IMR-90 (cell line): ENCODE measurements around the gene ATP5PD. TPM values are rescaled to one million over a fixed set of nuclear protein-coding genes. Genes with fewer than 3 reads are reported as not detected.

Experiments
- ATAC-seq: fragments of 200-7000 bp; cut with Tn5 transposase; 2 replicates; pipeline ENCODE4 v1.9.1; 2020; ENCODE audit warnings: low read depth, mild to moderate bottlenecking, moderate library complexity
- BruUV-seq: library from RNA; stranded (reverse); fragments of 400-500 nt; replicated peaks from 2 replicates; lab custom pipeline; 2021; lab: Mats Ljungman, UMichigan
- CTCF ChIA-PET: fragments of 300-600 bp; formaldehyde crosslinking; extraction: SDS; loops from one replicate; lab custom pipeline; 2021; ENCODE audit warnings: antibody characterized with exemption; lab: Yijun Ruan, JAX
- POLR2A ChIA-PET: fragments of 300-600 bp; sonication (Branson Sonifier 250); formaldehyde crosslinking; loops from one replicate; lab custom pipeline; 2022; ENCODE audit warnings: antibody characterized with exemption; ENCODE audit not compliant: unreplicated experiment; lab: Charles Lee
- DNase-seq: peaks from one replicate; pipeline ENCODE4 v3.0.0; 2013
- H2AFZ ChIP-seq: replicated peaks from 2 replicates; pipeline ENCODE3; 2013; ENCODE audit warnings: low read length, mild to moderate bottlenecking; ENCODE audit not compliant: poor library complexity
- H2AK5ac ChIP-seq: 2 replicates; pipeline ENCODE4 v1.6.1; 2013; ENCODE audit warnings: low read depth, low read length, inconsistent platforms
- H2AK9ac ChIP-seq: replicated peaks from 2 replicates; pipeline ENCODE3; 2013; ENCODE audit warnings: mild to moderate bottlenecking, low read depth, low read length, moderate library complexity; ENCODE audit not compliant: poor library complexity
- H2BK120ac ChIP-seq: 2 replicates; pipeline ENCODE4 v1.6.1; 2013; ENCODE audit warnings: low read depth, low read length, inconsistent platforms
- H2BK15ac ChIP-seq: 3 replicates; pipeline ENCODE4 v1.6.1; 2013; ENCODE audit warnings: low read depth, low read length, inconsistent platforms
- H2BK20ac ChIP-seq: 2 replicates; pipeline ENCODE4 v1.6.1; 2013; ENCODE audit warnings: low read depth, mild to moderate bottlenecking, inconsistent platforms, low read length, moderate library complexity
- H2BK5ac ChIP-seq: 2 replicates; pipeline ENCODE4 v1.6.1; 2013; ENCODE audit warnings: mild to moderate bottlenecking, low read depth, low read length, inconsistent platforms; ENCODE audit not compliant: poor library complexity, severe bottlenecking
- H3K14ac ChIP-seq: replicated peaks from 2 replicates; pipeline ENCODE4 v1.6.1; 2013; ENCODE audit warnings: low read depth, low read length, inconsistent platforms
- H3K18ac ChIP-seq: 2 replicates; pipeline ENCODE4 v1.6.1; 2013; ENCODE audit warnings: low read depth, low read length, control low read depth
- H3K23ac ChIP-seq: 2 replicates; pipeline ENCODE4 v1.6.1; 2013; ENCODE audit warnings: low read depth, low read length, inconsistent platforms
- H3K27ac ChIP-seq: 2 replicates; pipeline ENCODE4 v1.5.1; 2013; ENCODE audit warnings: mild to moderate bottlenecking, control low read depth, low read length; ENCODE audit not compliant: insufficient read depth
- H3K27me3 ChIP-seq: 2 replicates; pipeline ENCODE4 v1.6.1; 2013; ENCODE audit warnings: low read length; ENCODE audit not compliant: control insufficient read depth, insufficient read depth
- H3K36me3 ChIP-seq: 2 replicates; pipeline ENCODE4 v1.6.1; 2013; ENCODE audit warnings: low read length, mixed read lengths; ENCODE audit not compliant: control insufficient read depth, insufficient read depth
- H3K4ac ChIP-seq: 2 replicates; pipeline ENCODE4 v1.6.1; 2013; ENCODE audit warnings: low read depth, low read length, inconsistent platforms
- H3K4me1 ChIP-seq: 2 replicates; pipeline ENCODE4 v1.6.1; 2013; ENCODE audit warnings: low read length, mixed read lengths; ENCODE audit not compliant: control insufficient read depth, insufficient read depth
- H3K4me2 ChIP-seq: 2 replicates; pipeline ENCODE4 v1.6.1; 2013; ENCODE audit warnings: low read depth, mild to moderate bottlenecking, control low read depth, low read length, moderate library complexity
- H3K4me3 ChIP-seq: 2 replicates; pipeline ENCODE4 v1.5.1; 2013; ENCODE audit warnings: low read depth, mild to moderate bottlenecking, control low read depth, low read length, moderate library complexity; ENCODE audit not compliant: insufficient read depth
- H3K56ac ChIP-seq: 2 replicates; pipeline ENCODE4 v1.6.1; 2013; ENCODE audit warnings: low read length, inconsistent platforms; ENCODE audit not compliant: insufficient read depth; ENCODE audit errors: extremely low read depth
- H3K79me1 ChIP-seq, 2 experiments: 2 replicates each; pipeline ENCODE4 v1.6.1; 2013; ENCODE audit warnings: low read length in 2 of 2, inconsistent platforms in 1 of 2, low read depth in 1 of 2
- H3K9ac ChIP-seq: 2 replicates; pipeline ENCODE4 v1.6.1; 2013; ENCODE audit warnings: low read depth, low read length, control low read depth
- H3K9me1 ChIP-seq: 2 replicates; pipeline ENCODE4 v1.6.1; 2013; ENCODE audit warnings: low read length, inconsistent platforms; ENCODE audit not compliant: insufficient read depth
- H3K9me3 ChIP-seq: 2 replicates; pipeline ENCODE4 v1.6.1; 2013; ENCODE audit warnings: low read length; ENCODE audit not compliant: control insufficient read depth, insufficient read depth
- H4K20me1 ChIP-seq: 2 replicates; pipeline ENCODE4 v1.6.1; 2013; ENCODE audit warnings: low read length, inconsistent platforms; ENCODE audit not compliant: insufficient read depth
- H4K5ac ChIP-seq: 2 replicates; pipeline ENCODE4 v1.6.1; 2013; ENCODE audit warnings: mild to moderate bottlenecking, low read depth, low read length, control low read depth
- H4K8ac ChIP-seq, 2 experiments: 2 replicates each; pipeline ENCODE4 v1.6.1; 2013; ENCODE audit warnings: low read depth in 2 of 2, low read length in 2 of 2, control low read depth in 1 of 2, inconsistent platforms in 1 of 2
- H4K91ac ChIP-seq: 2 replicates; pipeline ENCODE4 v1.6.1; 2013; ENCODE audit warnings: low read depth, low read length, inconsistent platforms; ENCODE audit not compliant: insufficient read depth
- BHLHE40 ChIP-seq: fragments of 150-350 bp; IDR thresholded peaks from 2 replicates; pipeline ENCODE4 v1.6.1; 2016; ENCODE audit warnings: mild to moderate bottlenecking, low read depth, low read length
- CEBPB ChIP-seq: IDR thresholded peaks from 2 replicates; pipeline ENCODE4 v1.6.1; 2012; ENCODE audit warnings: low read depth, low read length, improper control_type of control experiment
- CHD1 ChIP-seq: IDR thresholded peaks from 2 replicates; pipeline ENCODE4 v1.6.1; 2012; ENCODE audit warnings: low read depth, low read length, improper control_type of control experiment
- CTCF ChIP-seq: conservative IDR thresholded peaks from 2 replicates; pipeline ENCODE4 v1.5.1; 2012; ENCODE audit warnings: mild to moderate bottlenecking, low read depth, low read length, improper control_type of control experiment
- MAFK ChIP-seq: IDR thresholded peaks from 2 replicates; pipeline ENCODE4 v1.6.1; 2012; ENCODE audit warnings: low read depth, low read length, improper control_type of control experiment
- MAZ ChIP-seq: IDR thresholded peaks from 2 replicates; pipeline ENCODE4 v1.6.1; 2012; ENCODE audit warnings: low read depth, mild to moderate bottlenecking, low read length, improper control_type of control experiment, moderate library complexity, borderline replicate concordance
- NFE2L2 ChIP-seq: fragments of 150-350 bp; IDR thresholded peaks from 2 replicates; pipeline ENCODE4 v1.6.1; 2016; ENCODE audit warnings: low read depth, mild to moderate bottlenecking, low read length
- RAD21 ChIP-seq: IDR thresholded peaks from 2 replicates; pipeline ENCODE4 v1.6.1; 2012; ENCODE audit warnings: low read length, improper control_type of control experiment
- RCOR1 ChIP-seq: IDR thresholded peaks from 2 replicates; pipeline ENCODE4 v1.6.1; 2012; ENCODE audit warnings: mild to moderate bottlenecking, low read length, improper control_type of control experiment; ENCODE audit not compliant: insufficient replicate concordance
- WGBS, 2 experiments: methylation state at CpG; one replicate each; pipeline versions ENCODE4 v1.1.5 to v1.1.7; 2013; ENCODE audit warnings: missing lambda C conversion rate in 2 of 2; ENCODE audit not compliant: insufficient read length in 1 of 2; ENCODE audit errors: extremely low coverage in 2 of 2; 5-methylcytosine and 5-hydroxymethylcytosine counted together
- dilution Hi-C: fragments of 300-500 bp; cut with HindIII; formaldehyde crosslinking; loops from one replicate; pipeline ENCODE4 v1.14.3; 2018; ENCODE audit warnings: low sequenced_read_pairs; ENCODE audit not compliant: unreplicated experiment
- in situ Hi-C: fragments of 300-500 bp; cut with MboI; formaldehyde crosslinking; loops from 3 replicates; pipeline ENCODE4 v1.14.3; 2019; ENCODE audit warnings: low sequenced_read_pairs, inconsistent platforms, mixed read lengths
- intact Hi-C: fragments of 100-400 bp; cut with micrococcal nuclease; formaldehyde crosslinking; loops from 2 replicates; pipeline ENCODE4 v1.10.0; 2022
- polyA plus RNA-seq, 3 experiments: library from polyadenylated mRNA; depleted of rRNA; stranded (reverse); fragments of >200 nt; gene quantifications; 2 replicates each; pipeline ENCODE4 v1.2.3, GENCODE V29; 2012; ENCODE audit warnings: low replicate concordance in 1 of 3
- total RNA-seq: library from RNA; depleted of rRNA; stranded (reverse); fragments of >200 nt; gene quantifications from 2 replicates; pipeline ENCODE4 v1.2.3, GENCODE V29; 2012

Gene ATP5PD
- total and polyA plus RNA-seq, 2 of the 4 experiments (the other 2 are of a cell fraction): 373 to 425 TPM

DNA sequence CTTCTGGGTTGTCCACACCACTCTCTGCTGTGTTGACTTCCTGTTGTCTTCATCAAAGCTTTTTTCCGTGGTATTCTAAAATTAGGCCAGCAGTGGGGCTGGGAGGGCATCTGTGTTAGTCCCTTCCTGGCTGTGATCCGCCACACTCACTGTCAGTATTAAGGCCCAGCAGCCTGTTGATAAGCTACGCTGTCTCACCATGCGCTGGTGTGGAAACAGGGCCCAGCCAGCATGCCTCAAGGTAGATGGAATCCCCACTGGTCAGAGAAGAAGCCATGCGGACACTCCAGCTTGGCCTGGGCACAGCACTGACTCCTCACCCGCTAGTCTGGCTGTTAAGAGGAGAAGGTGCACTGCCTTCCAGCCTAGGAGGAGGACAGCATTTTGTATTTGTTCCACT lies 48.0 kb downstream of the ATP5PD start (continued):
- TF ChIP-seq CTCF (no peak), NFE2L2 (no peak), CEBPB (no peak), RAD21 (no peak)

- Histone ChIP-seq H3K56ac (no peak overlapping the region), H3K23ac (no peak overlapping the region), H3K4me1 (peaks cover 10% of the 10 kb centered on the region), H3K36me3 (peaks cover 9% of the 10 kb centered on the region), H3K4ac (no peak overlapping the region), H2BK120ac (no peak overlapping the region), H3K27me3 (no peaks in the 10 kb centered on the region), H3K79me1 (peaks cover 15 to 73% of the 10 kb centered on the region in 2 experiments; a peak in 3 of 4 replicates), H3K9me3 (no peaks in the 10 kb centered on the region), H2BK15ac (no peak overlapping the region), H3K27ac (no peak overlapping the region), H2AFZ (no peak overlapping the region), H2BK20ac (no peak overlapping the region), H3K18ac (no peak overlapping the region), H4K91ac (no peak overlapping the region), H4K5ac (no peak overlapping the region), H3K9me1 (0 out of 2 replicates have a peak, but pooled peaks cover 12% of the 10 kb centered on the region), H3K4me3 (no peak overlapping the region), H3K14ac (no peak overlapping the region), H4K8ac (no peak overlapping the region), H2BK5ac (no peak overlapping the region), H4K20me1 (peaks cover 20% of the 10 kb centered on the region), H2AK9ac (no peak overlapping the region), H3K9ac (no peak overlapping the region), H2AK5ac (no peak overlapping the region), H3K4me2 (no peak overlapping the region)
- TF ChIP-seq MAZ (no peak), RAD21 (no peak), CTCF (no peak), RCOR1 (no peak), BHLHE40 (no peak), MAFK (no peak), CHD1 (no peak)
- WGBS, 2 experiments: no CpG with 5 or more reads among the region's 5 CpGs
- ChIA-PET CTCF (no interaction called here), POLR2A (no interaction called here)
- ATAC-seq (no peak), DNase-seq (no peak)
- in situ Hi-C loops (no loop called here), dilution Hi-C loops (no loop called here), intact Hi-C loops (no loop called here)
- no TSS peak for BruUV-seq
Measured at GRCh38 chr17:74995847-74996246, 50.9 kb downstream of the ATP5PD start.
